ENCODE measurements around the gene PRR22. TPM values are rescaled to one million over a fixed set of nuclear protein-coding genes. Genes with fewer than 3 reads are reported as not detected.

PRR22 gene
- total RNA-seq, 2 experiments from 2014 or later: 2.1 to 6.0 TPM

DNA sequence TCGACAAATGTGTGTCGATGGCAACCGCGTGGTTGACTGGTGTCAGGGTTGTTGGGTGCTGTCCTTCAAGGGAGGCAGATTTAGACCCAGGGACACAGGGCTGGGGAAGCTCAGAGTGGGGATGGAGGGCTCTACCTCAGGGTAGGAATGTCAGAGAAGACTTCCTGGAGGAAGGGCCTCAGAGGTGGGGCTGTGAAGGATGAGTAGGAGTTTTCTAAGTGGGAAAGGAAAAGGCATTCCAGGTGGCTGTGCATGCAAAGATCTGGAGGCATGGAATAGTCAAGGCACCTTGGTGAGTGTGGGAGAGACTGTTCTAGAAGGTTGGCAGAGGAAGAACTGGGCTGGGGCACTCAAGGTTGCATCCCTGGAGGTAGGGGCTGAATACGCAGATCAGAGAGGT lies 22.4 kb upstream of the PRR22 start:
- ATAC-seq (no peak), DNase-seq (no peak)
- no peaks in the 10 kb centered on the region for H3K36me3 Mint-ChIP-seq
- H3K9me3 Mint-ChIP-seq (ENCODE audit: low read depth): no peaks in the 10 kb centered on the region
- H3K27ac Mint-ChIP-seq: no peak overlapping the region
- H3K4me3 Mint-ChIP-seq: no peak overlapping the region
- H3K4me1 Mint-ChIP-seq: peaks cover 18% of the 10 kb centered on the region
- CTCF ChIA-PET: interaction anchor here (0.6 kb wide), 1 partner anchor 1913 kb away, joined by 3 read pairs; no protein-coding TSS in a partner anchor
- peaks cover 35% of the 10 kb centered on the region for H3K27me3 Mint-ChIP-seq

DNA sequence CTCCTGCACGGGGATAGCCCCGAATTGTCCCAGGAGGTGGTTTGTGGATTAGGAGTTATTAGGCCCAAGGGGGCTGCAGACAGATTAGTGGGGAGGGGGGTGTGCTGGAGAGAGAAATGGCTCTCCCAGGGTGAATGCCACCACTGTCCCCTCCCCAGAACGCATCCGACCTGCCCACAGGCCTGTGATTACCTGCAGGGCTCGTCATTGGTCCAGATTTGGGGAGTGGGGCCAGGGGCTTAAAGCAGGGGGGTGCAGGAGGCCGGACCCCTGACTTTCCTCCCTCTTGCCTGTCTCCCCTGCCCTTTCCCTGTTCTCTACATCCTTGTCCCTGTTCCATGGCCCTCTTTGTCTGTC lies 21.6 kb upstream of the PRR22 start:
- no peak overlapping the region for H3K27ac Mint-ChIP-seq
- H3K4me3 Mint-ChIP-seq: no peak overlapping the region
- H3K4me1 Mint-ChIP-seq: peaks cover 19% of the 10 kb centered on the region

DNA sequence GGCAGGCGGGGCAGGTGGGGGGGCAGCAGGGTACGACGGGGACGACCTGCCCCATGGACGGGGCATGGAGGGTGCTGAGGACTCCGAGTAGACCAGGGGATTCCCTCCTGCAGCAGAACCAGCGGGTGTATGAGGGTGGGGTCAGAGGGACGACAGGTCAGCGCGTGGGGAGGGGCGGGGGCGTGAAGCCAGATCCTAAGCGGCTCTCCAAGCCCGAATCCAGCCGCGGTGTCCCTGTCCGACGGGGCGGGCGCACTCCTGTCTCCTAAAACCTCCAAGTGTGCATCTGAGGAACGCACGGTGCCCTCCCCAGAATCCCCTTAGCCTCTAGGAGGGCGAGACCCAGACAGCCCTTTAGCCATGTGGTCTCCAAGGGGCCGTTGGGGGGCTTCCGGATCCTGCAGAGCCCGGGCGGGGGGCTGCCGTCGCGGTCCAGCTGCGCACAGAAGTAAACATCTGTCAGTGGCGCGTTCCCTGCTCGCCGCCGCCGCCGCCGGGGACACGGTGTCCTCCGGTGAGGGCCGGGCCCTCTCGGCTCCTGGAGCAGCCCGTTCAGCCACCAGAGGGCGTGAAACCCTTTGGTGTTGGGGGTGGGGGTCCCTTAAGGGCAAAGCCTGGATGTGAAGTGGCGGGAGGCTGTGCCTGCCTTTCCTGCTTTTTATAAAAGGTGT lies 21.1 kb upstream of the PRR22 start:
- ATAC-seq: no peak
- Mint-ChIP-seq H3K27me3 (peaks cover 40% of the 10 kb centered on the region), H3K4me3 (no peak overlapping the region), H3K9me3 (ENCODE audit: low read depth) (no peaks in the 10 kb centered on the region), H3K4me1 (peaks cover 19% of the 10 kb centered on the region), H3K36me3 (no peaks in the 10 kb centered on the region), H3K27ac (no peak overlapping the region)
- DNase-seq: peak; percentile 65
- CTCF ChIA-PET: no interaction called here

More for the DNA sequence above, 21.6 kb upstream of the PRR22 start:
- DNase-seq (no peak), ATAC-seq (no peak)
- Mint-ChIP-seq H3K9me3 (ENCODE audit: low read depth) (no peaks in the 10 kb centered on the region), H3K27me3 (peaks cover 38% of the 10 kb centered on the region), H3K36me3 (no peaks in the 10 kb centered on the region)
- CTCF ChIA-PET: no interaction called here

DNA sequence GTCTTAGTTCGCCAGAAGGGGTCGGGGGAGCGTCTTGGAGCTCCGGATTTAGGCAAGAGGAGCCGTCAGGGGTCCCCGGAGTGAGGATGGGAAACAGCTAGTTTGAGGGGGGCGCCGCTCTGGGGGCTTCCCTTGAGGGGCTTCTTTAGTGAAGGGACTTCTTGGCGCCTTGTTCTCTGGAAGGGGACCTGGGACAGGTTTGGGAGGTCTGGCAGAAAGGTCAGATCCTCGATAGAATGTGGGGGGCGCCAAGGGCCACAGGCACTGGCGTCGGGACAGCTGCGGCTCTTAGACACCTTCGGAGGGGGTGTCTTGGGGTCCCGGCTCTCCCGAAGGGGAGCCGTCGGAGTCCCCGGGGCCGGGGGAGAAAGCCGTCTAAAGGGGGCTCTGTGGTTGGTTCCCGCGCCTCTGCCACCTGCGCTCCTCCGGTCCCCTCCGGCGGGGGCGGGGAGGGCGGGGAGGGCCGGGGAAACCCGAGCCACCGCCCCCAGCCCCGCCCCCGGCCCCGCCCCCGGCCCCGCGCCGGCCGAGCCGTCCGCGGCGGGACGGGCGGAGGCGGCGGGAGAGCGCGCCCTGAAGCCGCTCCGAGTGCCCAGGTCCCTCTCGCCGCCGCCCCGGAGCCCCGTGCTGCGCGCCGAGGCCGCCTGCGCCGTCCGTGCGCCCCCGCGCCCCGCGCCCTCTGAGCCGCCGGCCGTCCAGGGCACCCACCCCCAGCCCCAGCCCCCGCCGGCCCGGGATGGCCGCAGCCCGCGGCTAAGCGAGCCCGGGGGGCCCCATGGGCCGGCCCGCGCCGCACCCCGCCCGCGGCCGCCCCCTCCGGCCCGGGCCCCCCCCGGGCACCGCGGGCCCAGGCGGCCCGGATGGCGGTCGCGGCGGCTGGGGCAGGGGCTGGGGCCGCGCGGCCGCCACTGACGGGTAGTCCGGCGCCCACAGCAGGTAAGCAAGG lies 20.2 kb upstream of the PRR22 start, which contains the start of gene NRTN:
Gene NRTN, plus strand, starts transcription at position 552 of the 946 bp plus-strand sequence. CDS start 19,099 bp downstream, outside the sequence.
- Mint-ChIP-seq H3K27ac (no peak within 1 kb of the TSS), H3K4me1 (peaks cover 19% of the 10 kb centered on the region), H3K4me3 (peak within 1 kb of the TSS; percentile 64), H3K27me3 (peaks cover 40% of the 10 kb centered on the region), H3K36me3 (no peaks in the 10 kb centered on the region), H3K9me3 (ENCODE audit: low read depth) (no peaks in the 10 kb centered on the region)
- ATAC-seq (peak; percentile 11), DNase-seq (peak; percentile 52)
- CTCF ChIA-PET: interaction anchor here (0.6 to 2.4 kb wide), 51 partner anchors 9 to 321 kb away, joined by 3 to 62 read pairs (median 4); partner anchors contain the start of genes CATSPERD, DUS3L, FUT6 and LONP1

DNA sequence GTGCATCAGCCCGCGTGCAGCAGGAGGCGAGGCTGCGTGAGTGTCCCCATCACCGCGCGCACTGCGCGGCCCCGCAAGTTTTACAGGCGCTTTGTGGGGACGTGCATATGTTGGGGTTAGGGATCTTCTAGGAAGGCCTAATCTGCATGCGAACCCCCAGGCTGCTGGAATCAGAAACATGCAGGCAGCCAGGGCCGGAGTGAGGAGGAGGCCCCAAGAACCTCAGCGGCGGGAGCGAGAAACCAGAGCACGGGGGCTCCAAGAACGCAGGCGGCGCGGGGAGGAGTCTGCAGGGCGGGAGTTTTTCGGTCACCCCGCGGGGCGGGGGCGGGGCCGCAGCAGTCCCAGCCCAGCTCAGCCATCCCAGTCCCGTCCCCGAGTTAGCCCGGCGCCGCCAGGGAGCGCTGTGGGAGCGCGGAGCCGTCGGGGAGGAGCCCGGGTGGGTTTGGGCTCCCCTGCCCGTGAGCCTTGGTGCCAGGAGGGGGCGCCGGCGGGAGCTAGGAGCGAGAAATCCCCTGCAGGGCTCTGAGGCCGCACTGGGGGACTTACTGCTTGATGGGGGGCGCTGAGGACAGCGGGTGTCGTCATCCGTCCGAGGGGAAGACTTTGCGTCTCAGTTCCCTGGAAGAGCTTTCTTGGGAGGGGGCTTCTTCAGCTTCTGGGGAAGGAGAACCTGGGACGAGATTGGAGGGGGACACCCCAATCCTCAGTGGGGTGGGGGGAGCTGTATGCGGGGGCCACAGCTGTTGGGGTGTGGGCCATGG lies 19.4 kb upstream of the PRR22 start:
- DNase-seq (peak; percentile 94), ATAC-seq (peak; percentile 97)
- CTCF ChIA-PET: interaction anchor here (0.6 to 2.4 kb wide), 56 partner anchors 10 to 475 kb away, joined by 3 to 62 read pairs (median 4); partner anchors contain the start of genes CATSPERD, DUS3L, FUT6 and LONP1
- Mint-ChIP-seq H3K9me3 (ENCODE audit: low read depth) (no peaks in the 10 kb centered on the region), H3K4me3 (peak overlapping the region; percentile 64), H3K27ac (no peak overlapping the region), H3K27me3 (peaks cover 46% of the 10 kb centered on the region), H3K4me1 (peaks cover 19% of the 10 kb centered on the region), H3K36me3 (no peaks in the 10 kb centered on the region)

DNA sequence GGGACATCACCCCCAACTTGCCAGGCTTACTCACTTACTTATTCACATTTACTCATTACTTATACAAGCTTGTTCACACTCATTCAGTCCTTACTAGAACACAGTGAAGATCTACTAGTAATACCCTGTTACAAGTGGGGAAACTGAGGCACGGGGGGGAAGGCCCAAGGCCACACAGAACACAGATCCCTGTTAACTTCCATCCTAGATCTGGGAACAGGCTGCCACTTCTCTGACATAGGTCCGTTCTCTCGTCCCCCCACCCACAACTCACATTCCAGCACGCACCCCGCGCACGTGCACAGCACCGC lies 18.9 kb upstream of the PRR22 start:
- DNase-seq (no peak), ATAC-seq (no peak)
- Mint-ChIP-seq H3K27me3 (peaks cover 47% of the 10 kb centered on the region), H3K9me3 (ENCODE audit: low read depth) (no peaks in the 10 kb centered on the region), H3K4me3 (peak overlapping the region; percentile 64), H3K4me1 (peaks cover 19% of the 10 kb centered on the region), H3K27ac (no peak overlapping the region), H3K36me3 (no peaks in the 10 kb centered on the region)
- CTCF ChIA-PET: interaction anchor here (0.7 to 2.4 kb wide), 45 partner anchors 10 to 476 kb away, joined by 3 to 62 read pairs (median 5); partner anchors contain the start of genes CATSPERD, DUS3L, LONP1 and NDUFA11

DNA sequence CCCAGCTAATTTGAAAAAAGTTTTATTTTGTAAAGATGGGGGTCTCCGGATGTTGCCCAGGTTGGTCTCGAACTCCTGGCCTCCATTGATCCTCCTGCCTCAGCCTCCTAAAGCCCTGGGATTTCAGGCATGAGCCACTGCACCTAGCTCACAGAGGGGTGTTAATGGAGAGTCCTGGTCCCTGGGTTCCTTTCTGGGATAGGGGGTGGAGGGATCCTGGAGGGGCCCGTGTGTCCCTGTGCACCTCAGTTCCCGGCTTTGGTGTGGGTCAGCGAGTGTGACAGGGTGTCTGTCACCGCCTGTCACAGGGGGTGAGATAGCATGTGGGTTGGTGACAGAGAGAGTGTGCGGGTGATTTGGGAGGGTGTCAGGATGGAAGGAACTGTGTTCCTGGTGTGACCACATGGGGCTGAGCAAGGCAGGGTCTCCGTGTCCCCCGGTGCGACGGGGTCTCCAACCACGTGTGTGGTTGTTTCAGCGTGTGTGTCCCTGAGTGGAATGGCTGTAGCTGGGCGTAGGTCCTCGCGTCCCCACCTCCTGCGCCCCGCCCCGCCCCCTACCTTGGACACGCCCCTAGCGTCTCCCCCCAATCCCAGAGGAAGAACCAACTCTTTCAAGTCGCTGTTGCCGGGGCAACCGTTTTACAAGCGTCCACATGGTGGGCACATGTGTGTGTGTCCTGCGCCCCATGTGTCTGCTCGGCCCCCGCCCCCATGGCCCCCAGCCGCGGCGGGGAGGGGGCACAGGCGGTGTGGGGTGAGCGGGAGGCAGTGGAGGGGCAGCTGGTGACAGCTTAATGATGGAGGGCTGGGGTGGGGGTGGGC lies 17.5 kb upstream of the PRR22 start:
- no peak overlapping the region for H3K4me3 Mint-ChIP-seq
- H3K4me1 Mint-ChIP-seq: peaks cover 19% of the 10 kb centered on the region
- ATAC-seq: no peak
- CTCF ChIA-PET: interaction anchor here (0.9 to 1.5 kb wide), 2 partner anchors 84 to 220 kb away, joined by 3 to 5 read pairs; no protein-coding TSS in a partner anchor
- DNase-seq: peak; percentile 42
- peaks cover 42% of the 10 kb centered on the region for H3K27me3 Mint-ChIP-seq
- H3K36me3 Mint-ChIP-seq: no peaks in the 10 kb centered on the region
- H3K9me3 Mint-ChIP-seq (ENCODE audit: low read depth): no peaks in the 10 kb centered on the region
- no peak overlapping the region for H3K27ac Mint-ChIP-seq

DNA sequence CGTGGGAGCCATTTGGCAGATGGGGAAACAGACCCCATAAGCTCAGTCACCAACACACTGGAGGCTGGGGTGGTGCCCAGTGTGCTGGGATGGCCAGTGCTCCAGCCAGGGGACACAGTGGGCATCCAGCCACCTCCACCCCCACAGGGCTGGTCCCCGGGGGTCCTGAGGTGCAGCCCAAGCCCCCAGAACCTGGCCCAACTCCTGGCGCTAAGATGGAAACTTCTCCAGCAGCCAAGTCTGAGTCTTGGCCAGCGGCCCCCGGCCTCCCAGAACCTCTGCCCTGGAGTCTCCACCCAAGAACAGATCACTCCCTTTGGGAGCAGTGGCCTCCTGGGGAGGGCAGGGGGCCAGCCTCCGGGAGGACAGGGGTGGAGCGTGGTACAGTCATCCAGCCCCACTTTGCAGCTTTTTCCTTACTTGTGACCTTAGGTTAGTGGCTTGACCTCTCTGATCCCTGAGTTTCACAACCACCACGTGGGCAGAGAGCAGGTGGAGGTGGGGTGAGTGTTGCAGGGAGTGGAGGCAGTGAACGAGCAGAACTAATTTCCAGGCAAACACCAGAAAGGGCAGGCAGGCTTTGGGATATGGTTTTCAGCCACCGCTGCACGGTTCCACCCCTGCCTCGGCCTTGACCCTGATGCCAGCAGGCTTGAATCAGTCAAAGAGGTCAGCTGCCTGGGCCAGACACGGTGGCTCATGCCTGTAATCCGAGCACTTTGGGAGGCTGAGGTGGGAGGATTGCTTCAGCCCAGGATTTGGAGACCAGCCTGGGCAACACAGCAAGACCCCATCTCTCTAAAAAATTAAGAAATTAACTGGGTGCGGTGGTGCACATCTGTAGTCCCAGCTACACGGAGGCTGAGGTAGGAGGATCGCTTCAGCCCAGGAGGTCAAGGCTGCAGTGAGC lies 16.1 kb upstream of the PRR22 start:
- H3K27me3 Mint-ChIP-seq: peaks cover 30% of the 10 kb centered on the region
- H3K4me3 Mint-ChIP-seq: no peak overlapping the region
- H3K9me3 Mint-ChIP-seq (ENCODE audit: low read depth): no peaks in the 10 kb centered on the region
- no peak overlapping the region for H3K27ac Mint-ChIP-seq
- no peaks in the 10 kb centered on the region for H3K36me3 Mint-ChIP-seq
- CTCF ChIA-PET: interaction anchor here (1.1 to 1.5 kb wide), 3 partner anchors 10 to 222 kb away, joined by 3 to 5 read pairs (median 4); partner anchors contain the start of gene DUS3L
- ATAC-seq (no peak), DNase-seq (no peak)
- peaks cover 19% of the 10 kb centered on the region for H3K4me1 Mint-ChIP-seq

DNA sequence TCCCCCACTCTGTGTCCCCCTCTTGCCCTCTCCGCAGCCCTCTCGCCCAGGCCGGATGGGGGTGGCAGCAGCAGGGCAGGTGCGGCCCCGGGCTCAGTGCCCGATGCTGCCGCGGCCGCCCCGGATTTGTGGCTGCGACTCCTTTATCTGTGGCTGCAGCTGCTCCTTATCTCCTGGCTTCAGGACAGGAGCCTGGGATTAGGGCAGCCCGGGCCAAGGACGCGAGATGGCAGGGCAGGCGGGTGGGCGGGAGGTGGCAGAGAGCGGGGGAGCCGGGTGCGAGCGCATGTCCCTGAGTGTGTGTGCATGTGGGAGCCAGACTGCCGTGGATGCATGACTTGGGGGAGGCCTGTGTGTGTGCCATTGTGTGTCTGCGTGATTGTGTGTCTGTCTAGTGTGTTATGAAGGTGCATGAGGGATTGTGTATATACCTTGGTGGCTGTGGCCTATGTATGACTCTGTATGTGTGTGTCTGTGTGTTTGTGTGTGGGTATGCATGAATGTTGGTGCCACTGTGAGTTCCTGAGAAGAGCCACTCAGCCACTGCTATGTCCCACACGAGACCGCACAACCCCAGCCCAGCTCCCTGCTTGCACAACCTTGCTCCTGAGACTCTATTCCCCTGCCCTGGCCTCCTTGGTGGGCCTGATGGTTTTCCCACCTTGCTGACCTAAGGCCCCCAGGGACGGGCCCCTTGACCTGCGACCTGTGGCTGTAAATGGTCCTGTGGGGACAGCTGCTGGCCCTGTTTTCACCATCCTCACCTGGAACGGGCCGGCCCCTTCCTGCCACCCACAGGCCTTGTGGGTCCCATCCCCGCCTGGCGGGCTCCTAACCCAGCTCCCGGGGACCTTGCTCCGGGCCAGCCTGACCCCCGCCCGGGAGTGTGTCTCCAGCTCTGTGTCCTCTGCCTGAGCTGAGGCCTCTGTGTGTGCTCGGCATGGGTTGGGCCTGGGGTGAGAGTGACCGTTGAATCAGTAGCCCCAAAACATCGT lies 15.0 kb upstream of the PRR22 start:
- H3K27ac Mint-ChIP-seq: no peak overlapping the region
- no peaks in the 10 kb centered on the region for H3K36me3 Mint-ChIP-seq
- no peak overlapping the region for H3K4me3 Mint-ChIP-seq
- H3K27me3 Mint-ChIP-seq: peaks cover 26% of the 10 kb centered on the region
- H3K4me1 Mint-ChIP-seq: peaks cover 19% of the 10 kb centered on the region
- no peaks in the 10 kb centered on the region for H3K9me3 Mint-ChIP-seq (ENCODE audit: low read depth)
- CTCF ChIA-PET: interaction anchor here (1.1 kb wide), 2 partner anchors 9 to 113 kb away, joined by 3 to 4 read pairs; partner anchors contain the start of gene DUS3L
- DNase-seq: no peak
- no peak for ATAC-seq

DNA sequence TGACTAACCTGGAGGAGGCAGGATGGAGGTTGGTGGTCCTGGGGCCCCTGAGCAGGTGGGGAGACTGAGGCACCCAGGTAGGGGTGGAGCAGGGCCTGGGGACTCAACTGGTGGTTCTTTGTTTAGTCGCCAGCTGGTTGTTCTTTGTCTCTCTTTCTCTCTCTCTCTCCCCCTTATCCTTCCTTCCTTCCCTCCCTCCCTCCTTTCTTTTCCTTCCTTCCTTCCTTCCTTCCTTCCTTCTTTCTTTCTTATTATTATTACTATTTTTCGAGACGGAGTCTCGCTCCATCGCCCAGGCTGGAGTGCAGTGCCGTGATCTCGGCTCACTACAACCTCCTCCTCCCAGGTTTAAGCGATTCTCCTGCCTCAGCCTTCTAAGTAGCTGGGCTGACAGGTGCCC lies 13.7 kb upstream of the PRR22 start:
- H3K4me3 Mint-ChIP-seq: no peak overlapping the region
- H3K36me3 Mint-ChIP-seq: no peaks in the 10 kb centered on the region
- no peak overlapping the region for H3K27ac Mint-ChIP-seq
- H3K4me1 Mint-ChIP-seq: peaks cover 8% of the 10 kb centered on the region
- no peak for ATAC-seq
- CTCF ChIA-PET: no interaction called here
- no peak for DNase-seq
- H3K27me3 Mint-ChIP-seq: peaks cover 18% of the 10 kb centered on the region
- H3K9me3 Mint-ChIP-seq (ENCODE audit: low read depth): no peaks in the 10 kb centered on the region

Data from activated CD8-positive, alpha-beta memory T cell treated with anti-CD3 and anti-CD28 coated beads, Interleukin-2, amount 10 ng/mL, durations not matched to agents 7 days and 5 days (primary cell).